Central memory CD4-positive, alpha-beta T cell (primary cell): ENCODE data around the gene CHAD.

ENCODE experiments used
- DNase-seq: peaks from one replicate; pipeline ENCODE4 v3.0.0; 2022
- total RNA-seq, 3 experiments: gene quantifications; one replicate each; lab custom pipeline; 2026; lab: John Stamatoyannopoulos, UW

The CHAD gene, protein sequence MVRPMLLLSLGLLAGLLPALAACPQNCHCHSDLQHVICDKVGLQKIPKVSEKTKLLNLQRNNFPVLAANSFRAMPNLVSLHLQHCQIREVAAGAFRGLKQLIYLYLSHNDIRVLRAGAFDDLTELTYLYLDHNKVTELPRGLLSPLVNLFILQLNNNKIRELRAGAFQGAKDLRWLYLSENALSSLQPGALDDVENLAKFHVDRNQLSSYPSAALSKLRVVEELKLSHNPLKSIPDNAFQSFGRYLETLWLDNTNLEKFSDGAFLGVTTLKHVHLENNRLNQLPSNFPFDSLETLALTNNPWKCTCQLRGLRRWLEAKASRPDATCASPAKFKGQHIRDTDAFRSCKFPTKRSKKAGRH
- 0 reads per million in 3 experiments for total RNA-seq

DNA sequence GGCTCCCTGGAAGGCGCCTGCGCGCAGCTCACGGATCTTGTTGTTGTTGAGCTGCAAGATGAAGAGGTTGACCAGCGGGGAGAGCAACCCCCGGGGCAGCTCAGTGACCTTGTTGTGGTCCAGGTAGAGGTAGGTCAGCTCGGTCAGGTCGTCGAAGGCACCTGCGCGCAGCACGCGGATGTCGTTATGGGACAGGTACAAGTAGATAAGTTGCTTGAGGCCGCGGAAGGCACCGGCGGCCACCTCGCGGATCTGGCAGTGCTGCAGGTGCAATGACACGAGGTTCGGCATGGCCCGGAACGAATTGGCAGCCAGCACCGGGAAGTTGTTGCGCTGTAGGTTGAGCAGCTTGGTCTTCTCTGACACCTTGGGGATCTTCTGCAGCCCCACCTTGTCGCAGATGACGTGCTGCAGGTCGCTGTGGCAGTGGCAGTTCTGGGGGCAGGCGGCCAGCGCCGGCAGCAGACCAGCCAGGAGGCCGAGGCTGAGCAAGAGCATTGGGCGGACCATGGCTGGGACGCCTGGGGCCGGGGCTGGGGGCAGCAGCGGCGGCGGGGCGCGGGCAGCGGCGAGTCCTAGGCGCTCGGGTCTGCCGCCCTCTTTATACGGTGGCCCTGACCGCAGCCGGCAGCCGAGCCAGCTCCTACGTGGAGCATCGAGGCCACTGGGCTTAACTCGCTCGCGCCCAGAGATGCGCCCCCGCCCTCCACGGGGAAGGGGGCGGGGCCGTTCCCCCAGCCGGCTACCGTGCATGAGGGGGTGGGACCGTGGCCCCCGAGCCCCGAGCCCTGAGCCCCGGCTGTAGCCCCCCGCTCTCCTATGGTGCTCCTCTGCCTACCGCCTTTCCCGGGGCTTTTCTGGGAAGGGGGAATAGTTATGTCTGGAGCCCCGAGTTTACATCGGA lies at the start of gene CHAD:
Gene CHAD (minus strand): TSS at position 577 of the 904 bp plus-strand sequence. CDS start 67 bp downstream, at position 510.
- no peak for DNase-seq

DNA sequence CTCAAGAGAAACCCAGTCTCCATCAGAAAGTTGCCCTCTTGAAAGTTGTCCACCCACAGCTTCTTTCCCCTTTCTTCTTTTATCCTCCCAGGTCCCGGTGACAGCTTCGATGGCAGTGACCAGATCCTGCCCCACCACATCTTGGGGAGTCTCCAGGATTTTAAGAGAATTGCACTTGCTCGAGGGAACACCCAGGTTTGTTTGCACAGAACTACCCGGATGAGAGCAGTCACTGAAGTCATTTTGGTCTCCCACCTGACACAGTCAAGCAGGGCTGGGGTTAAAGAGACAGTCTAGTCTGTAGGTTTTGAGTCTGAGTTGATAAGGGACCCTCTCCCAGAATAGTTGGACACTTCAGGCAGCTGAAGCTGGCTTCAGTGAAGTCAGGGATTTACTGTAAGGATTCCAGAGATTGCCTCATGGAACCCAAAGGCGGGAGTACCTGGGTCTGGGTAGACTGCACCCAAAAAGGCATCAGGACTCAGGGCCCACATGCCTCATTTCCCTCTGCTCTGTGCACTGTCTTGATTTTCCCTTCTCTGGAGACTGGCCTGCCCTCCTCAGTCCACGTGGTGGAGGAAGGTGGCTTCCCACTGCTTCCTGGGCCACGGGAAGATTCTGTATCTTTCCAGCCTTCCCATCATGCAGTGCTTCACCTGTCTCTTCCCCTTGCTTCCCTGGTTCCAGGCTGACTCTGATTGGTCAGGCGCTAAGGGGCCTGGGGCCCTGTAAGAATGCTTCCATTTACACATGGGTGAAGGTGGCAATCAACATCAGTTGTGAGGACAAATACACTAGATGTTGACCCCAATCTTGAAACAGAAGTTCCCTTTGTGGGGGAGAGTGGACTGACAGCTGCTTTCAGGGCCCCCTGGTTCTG lies 49.1 kb upstream of the CHAD start:
- DNase-seq, result no peak

DNA sequence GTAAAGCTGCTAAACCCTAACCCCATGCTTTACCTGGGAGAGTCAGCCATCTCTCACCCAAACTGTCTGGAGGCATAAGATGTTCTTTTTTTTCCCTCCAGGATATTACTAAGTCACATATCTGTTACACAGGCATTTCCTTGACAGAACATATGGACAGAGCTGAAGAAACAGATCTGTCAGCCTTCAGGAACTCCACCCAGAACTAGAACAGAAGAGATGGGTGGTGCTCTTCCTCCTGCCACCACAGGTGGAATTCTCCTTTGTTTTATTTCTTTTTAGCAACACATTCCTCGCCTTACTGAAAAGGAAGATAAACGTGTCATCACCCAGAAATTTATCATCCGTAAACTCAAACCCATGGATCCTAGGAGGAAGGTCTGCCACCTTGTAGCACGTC lies 48.3 kb upstream of the CHAD start:
- no peak for DNase-seq

DNA sequence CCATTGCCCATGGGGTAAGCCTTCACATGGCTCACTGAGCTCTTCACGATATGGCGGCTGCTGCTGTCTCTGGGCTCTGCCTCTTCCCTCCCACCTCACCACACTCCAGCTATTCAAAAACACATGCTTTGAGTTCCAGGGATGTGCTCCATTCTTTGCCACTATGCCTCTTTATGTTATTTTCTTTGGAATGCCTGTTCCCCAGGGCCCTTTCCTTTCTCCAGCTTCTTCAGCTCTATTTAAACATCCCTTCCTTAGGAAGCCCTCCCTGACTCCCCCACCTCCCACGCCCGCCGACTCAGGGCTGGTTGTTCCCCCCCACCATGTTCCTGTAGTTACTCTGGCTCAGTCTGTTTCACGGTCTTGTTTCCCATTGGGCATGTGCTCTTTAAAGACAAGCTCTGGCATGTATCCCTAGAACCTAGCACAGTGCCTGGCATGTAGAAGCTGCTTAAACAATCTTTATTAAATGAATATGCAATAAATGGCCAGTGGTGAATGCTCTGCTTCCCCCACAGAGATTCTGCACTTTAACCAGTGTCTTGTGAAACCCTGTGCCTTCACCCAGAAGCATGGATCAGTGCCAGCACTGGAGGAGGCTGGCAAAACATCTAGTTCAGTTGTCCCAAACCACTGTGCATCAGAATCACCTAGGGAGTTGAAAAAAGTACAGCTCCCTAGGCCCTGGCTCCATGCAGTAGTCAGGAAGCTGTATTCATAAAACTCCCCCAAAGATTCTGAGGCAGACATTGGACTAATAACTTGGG lies 46.4 kb upstream of the CHAD start:
- no peak for DNase-seq

DNA sequence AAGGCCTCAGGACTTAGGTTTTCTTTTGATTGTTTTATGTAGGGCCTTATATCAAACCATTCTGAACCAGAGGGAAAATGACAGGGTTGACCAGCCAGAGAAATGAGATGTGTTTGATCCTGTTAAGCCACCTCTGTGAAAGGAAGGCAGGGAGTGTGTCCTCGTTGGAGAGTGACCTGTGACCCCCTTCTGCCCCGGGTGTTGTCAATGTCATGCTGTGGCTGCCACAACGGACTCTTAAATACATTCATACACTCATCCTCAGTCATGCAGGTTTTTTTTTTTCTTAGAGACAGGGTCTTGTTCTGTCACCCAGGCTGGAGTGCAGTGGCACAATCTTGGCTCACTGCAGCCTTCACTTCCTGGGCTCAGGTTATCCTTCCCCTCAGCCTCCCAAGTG lies 45.7 kb upstream of the CHAD start:
- DNase-seq, result no peak

DNA sequence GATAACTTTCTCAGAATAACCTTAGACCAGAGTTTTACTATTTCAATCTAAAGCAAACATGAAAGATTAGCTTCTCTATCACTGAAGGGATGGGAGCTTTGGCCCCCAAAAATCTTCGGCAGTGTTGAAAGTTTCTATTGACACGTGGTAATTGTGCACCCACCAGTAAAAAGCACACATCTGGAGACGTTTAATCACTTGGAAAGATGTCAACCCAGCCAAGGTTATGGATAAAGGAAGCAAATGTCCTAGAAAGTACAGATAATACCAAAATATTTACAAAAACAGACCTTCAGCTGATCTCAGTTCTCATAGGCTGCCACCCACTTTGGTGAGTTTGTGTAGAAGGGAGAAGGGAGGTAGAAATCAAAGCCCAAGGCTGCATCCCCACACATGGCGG lies 44.8 kb upstream of the CHAD start:
- no peak for DNase-seq

DNA sequence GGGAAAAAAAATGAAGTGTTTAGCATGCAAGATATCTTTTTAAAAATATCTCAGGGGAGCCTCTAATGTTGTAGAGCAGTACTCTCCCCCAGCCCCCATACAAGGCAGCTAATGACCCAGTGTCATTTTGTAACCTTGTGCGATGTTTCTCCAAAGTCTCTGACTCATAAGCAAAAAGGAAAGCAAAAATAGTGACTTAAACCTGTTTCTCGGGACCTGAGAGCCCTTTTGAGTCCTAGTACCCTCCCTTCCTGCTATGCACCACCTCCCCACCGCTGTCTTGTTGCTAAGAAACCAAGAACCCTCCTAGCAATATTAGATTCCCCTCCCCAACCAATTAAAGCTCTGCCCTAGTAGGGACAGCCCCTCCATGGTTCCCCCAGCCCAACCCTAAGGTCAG lies 42.4 kb upstream of the CHAD start:
- DNase-seq, result peak; percentile 61

DNA sequence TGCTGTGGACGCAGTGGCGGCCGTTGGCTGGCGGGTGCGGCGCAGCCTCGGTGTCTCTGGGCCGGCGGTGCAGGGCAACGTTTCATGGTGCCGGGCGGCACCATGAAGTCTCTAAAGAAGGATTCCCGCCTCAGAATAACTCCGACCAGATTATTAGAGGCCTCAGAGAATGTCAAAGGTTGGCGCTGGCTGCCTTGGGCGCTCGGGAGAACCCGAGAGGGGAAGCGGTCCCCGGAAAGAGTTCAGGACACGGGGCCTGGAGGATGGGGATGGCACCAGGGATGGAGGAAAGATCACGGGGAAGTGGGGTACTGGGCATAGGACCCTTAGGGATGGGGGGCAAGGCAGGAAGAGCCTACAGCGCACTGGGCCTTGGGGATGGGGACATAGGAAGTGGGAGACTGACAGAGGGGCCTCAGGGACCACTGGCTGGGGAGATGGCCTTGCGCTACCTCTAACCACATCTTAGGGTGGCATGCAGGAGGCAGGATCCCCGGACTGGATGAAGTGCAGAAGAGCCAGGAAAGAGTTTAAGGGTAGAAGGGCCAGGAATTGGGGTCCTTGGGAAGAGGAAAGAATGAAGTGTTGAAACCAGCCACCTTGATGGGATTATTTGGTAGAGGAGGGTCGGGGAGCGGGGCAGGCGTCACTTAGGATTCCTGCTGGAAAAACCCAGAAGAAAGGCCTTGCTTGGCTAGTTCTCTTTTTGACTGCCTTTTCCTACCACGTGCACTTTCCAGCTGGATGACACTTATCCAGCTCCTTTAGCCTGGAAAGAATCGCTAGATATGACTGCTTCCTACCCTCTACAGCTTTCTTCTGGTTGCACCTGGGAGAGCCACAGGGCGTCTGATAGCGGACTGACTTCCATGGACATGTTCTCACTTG lies 40.1 kb upstream of the CHAD start:
- no peak for DNase-seq

DNA sequence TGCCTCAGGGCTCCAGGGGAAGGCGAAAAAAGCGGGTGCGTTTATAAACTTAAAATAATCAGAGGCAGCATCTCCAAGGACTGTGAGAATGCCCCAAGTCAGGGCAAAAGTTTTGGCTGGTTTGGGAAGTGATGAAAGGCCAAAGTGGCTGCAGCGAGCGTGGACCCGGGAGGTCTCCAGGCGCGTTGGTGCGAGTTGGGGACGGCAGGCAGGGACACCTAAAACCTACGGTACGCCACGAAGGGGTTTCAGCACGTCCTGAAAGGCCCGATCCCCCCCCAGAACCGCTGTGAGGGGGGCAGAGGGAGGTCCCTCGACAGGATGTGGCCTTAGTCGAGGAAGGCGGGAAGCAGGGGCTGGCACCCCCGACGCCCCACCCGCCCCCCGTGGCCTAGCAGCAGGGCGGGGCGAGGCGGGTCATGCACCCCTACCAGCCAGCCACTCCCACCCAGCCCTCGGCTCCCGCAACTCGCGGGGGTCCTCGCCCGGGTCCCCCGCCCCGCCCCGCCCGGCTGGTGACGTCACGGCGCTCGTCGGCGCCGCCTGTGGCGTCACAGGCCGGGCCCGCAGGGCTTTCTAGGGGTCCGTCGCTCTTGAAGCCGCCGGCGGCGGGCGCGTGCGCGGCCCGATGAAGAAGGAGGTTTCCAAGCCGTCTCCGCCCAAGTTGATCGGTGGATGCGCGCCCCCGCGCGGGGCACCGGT lies 39.3 kb upstream of the CHAD start, which contains the start of gene MYCBPAP:
Gene MYCBPAP (plus strand): TSS at position 569 of the 702 bp plus-strand sequence. CDS start 236 bp downstream, outside the sequence.
- peak; percentile 76 for DNase-seq

DNA sequence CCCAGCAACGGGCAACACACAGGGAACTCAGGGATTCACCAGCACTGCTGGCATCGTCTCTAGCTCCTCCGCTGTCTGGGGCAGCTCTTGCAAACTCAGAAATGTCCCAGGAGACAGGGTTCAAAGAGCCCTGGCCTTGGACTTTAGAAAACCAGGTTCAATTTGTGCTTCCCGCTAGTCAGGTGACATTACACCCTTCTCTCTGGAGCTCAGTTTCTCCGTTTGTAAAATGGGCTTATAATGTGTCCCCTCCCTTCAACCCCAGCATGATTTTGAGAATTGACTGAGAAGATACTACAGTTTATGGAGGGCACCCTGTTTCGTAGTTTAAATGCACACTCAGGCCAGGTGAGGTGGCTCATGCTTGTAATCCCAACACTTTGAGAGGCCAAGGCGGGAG lies 37.6 kb upstream of the CHAD start:
- no peak for DNase-seq

DNA sequence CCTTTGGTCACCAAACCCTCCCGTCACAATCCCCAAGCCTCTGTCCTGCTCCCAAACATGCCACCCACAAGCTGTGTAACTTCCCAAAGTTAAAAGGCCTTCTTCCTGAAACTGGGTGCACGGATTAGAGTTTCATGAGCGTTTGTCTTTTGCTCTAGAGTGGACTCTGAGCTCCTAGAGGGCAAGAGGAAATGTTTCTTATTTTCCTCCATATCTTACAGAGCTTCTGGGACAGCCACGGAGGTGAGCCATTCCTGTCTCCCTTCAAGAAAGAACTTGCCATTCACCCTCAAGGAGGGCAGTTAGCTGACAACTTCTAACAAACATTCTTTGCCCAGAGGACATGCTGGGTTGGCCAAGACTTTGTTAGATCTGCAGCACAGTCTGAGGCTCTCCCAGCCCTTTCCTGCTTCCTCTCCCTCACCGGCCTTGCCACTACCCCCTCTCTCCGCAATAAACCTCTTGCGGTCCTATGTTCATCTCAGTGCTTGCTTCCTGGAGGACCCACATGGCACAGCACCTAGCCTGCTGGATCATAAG lies 37.0 kb upstream of the CHAD start:
- no peak for DNase-seq

DNA sequence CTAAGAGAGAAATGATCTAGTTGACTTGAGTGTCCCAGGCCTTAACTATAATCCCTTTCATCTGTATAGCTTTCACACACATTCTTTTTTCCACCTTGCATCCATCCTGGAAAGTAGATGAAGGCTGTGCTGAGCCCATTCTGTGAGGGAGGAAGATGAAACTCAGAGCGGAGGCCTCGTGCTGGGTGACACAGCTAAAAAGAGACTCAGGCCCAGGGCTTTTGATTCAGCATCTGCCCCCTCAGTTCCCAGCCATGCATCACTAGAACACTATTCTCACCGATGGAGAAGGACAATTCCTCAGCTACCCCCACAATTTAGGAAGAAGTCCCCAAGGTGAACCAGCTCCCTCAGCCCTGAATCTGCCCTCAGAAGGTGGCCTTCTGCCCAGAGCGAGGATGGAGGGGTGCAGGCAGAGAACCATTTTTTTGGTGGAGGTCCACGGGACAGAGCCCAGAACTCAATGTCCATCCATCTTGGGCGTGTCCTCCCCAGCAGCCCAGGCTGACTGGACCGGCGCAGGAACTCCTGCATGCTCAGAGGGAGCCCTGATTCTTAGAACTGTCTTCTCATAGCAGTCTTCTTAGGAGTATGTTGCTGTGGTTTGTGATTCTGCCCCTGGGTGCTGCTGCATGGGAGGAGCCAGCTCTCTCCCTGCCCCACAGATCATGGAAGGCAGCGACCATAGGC lies 33.8 kb upstream of the CHAD start:
- DNase-seq, result no peak

DNA sequence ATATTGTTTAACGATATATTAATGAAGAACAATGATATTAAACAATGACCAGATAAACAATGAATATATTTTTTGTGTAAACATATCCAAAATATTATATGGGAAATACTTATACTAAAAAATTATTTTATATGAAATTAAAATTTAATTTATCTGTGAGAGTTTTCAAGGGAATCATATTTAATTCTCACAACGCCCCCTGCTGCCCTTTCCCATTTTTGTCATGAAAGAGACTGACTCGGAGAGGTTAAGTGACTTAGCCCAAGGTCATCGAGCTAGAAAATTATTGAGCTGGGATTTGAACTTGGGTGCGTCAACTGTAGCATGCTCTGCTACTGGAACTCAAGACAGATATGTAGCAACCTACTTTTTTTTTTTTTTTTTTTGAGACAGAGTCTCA lies 32.4 kb upstream of the CHAD start:
- no peak for DNase-seq

DNA sequence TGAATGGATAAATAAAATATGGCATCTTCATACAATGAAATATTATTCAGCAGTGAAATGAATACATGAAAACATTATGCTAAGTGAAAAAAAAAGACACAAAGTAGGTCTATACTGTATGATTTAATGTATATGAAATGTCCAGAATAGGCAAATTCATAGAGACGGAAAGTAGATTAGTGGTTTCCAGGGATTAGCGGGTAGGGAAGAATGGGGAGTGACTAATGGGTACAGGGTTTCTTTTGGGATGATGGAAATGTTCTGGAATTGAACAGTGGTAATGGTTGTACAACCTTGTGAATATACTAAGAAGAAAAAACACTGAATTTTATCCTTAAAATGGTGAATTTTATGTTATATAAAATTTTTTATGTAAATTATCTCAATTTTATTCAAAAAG lies 31.0 kb upstream of the CHAD start:
- no peak for DNase-seq

DNA sequence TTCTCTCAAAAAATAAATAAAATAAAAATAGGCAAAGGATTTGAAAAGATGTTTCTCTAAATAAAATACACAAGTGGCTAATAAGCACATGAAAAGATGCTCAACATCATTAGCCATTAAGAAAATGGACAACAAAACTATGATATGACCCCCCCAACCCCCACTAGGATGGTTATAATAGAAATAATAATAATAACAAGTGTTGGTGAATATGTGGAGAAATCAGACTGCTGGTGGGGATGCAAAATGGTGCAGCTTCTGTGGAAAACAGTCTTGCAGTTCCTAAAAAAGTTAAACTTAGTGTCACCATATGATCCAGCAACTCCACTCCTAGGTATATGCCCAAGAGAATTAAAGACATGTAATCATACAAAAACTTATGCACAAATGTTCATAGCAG lies 30.6 kb upstream of the CHAD start:
- no peak for DNase-seq

DNA sequence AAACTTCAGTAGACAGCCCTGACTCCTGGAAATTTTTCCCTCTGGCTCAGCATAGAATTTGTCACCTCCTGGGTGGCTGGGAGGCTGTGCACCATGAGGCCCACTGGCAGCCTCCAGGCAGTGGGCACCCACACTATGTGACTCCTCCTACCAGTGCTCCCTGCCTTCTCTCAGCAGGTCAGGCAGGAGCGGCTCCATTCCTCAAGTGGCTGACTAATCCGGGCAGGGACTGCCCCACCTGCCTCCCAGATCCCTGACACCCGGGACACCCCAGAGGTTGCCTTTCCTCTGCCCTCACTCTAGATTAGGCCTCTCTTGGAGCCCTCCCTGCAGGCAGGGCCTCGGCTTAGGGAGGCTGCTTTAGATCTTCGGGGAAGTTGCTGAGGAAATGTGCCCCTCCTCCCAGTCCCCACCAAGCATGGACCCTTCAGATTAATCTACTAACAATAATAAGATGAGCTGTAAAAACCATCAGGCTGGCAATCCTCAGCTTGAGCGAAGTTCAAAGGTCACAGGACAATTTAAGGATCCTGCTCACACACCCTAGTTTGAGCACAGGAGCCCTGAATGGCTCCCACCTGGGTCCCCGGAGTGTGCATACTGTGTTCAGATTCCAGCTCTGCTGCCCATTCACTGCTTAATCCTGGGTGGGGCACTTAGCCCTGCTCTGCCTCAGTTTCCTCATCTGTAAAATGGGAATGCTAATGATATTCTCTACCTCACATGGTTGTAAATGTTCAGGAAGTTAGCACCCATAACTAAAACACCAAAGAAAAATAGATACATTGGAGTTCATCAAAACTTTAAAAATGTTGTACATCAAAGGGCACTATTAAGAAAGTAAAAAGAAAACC lies 29.6 kb upstream of the CHAD start:
- DNase-seq, result no peak

DNA sequence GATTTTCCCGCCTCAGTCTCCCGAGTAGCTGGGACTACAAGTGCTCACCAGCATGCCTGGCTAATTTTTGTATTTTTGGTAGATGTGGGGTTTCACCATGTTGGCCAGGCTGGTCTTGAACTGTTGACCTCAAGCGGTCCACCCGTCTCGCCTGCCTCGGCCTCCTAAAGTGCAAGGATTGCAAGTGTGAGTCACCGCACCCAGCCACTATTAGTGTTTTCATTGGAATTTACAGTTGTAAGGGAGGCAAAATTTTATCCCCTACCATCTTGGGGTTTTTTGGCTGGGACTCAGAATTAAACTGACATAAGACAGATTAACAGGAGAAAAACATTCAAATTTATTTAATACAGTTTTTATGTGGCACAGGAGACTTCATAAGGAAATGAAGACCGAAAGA lies 27.2 kb upstream of the CHAD start:
- DNase-seq, result no peak

DNA sequence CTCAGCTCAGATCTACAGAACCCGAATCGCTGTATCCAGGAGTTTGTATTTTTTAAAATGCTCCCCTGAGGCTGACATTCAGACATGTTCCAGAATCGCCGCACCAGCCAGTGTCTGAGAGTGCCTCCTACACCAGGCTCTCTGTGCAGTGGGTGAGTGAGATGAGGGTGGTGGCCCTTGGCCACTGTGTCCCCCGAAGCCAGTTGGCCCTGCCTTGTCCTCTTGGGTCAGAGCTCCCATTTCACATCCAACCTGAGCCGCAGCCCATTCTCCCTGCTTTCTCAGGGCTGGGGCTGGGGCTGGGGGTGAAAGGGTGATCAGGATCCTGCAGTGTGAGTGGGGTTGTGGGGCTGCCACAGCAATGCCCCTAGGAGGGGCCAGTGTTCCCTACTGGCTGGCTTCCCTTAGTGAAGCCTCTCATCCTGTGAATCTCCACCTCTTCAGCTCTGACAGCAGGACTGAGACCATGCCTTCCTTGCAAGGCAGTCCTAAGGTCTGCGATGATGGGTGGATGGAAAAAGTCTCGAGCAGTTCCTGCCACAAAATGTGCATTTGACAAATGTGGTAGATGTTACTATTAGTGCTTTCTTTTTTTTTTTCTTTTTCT lies 26.6 kb upstream of the CHAD start:
- DNase-seq, result no peak
